Measurements from ENCODE around the gene GALR1.

Gene GALR1

GRCh38 chr18:77316641-77317040, 67.0 kb downstream of the GALR1 start:
- H3K36me3 ChIP-seq (ENCODE audit: control insufficient read depth, insufficient read depth, low read length), result no peaks in the 10 kb centered on the region
- H3K4me3 ChIP-seq (replicated peaks; ENCODE audit: low read depth, low read length), result no peak overlapping the region
- no peak for TF ChIP-seq CTCF (IDR thresholded peaks at IDR 0.05; ENCODE audit: insufficient read depth, low read length, poor library complexity, severe bottlenecking)
- H3K27me3 ChIP-seq (replicated peaks; ENCODE audit: control insufficient read depth, insufficient read depth, low read length), result no peaks in the 10 kb centered on the region
- DNase-seq (ENCODE audit: extremely low read depth, insufficient read length), result no peak

GRCh38 chr18:77320971-77321559, 71.4 kb downstream of the GALR1 start:
- Histone ChIP-seq H3K27me3 (replicated peaks; ENCODE audit: control insufficient read depth, insufficient read depth, low read length) (no peaks in the 10 kb centered on the region), H3K36me3 (ENCODE audit: control insufficient read depth, insufficient read depth, low read length) (no peaks in the 10 kb centered on the region), H3K4me3 (replicated peaks; ENCODE audit: low read depth, low read length) (no peak overlapping the region)
- no peak for TF ChIP-seq CTCF (IDR thresholded peaks at IDR 0.05; ENCODE audit: insufficient read depth, low read length, poor library complexity, severe bottlenecking)
- no peak for DNase-seq (ENCODE audit: extremely low read depth, insufficient read length)

- no peak for TF ChIP-seq CTCF (IDR thresholded peaks at IDR 0.05; ENCODE audit: insufficient read depth, low read length, poor library complexity, severe bottlenecking)
Measured at GRCh38 chr18:77321823-77322805, 72.5 kb downstream of the GALR1 start.

GRCh38 chr18:77323640-77324299, 74.1 kb downstream of the GALR1 start:
- no peak for DNase-seq (ENCODE audit: extremely low read depth, insufficient read length)
- H3K36me3 ChIP-seq (ENCODE audit: control insufficient read depth, insufficient read depth, low read length), result no peaks in the 10 kb centered on the region
- no peak for TF ChIP-seq CTCF (IDR thresholded peaks at IDR 0.05; ENCODE audit: insufficient read depth, low read length, poor library complexity, severe bottlenecking)
- H3K27me3 ChIP-seq (replicated peaks; ENCODE audit: control insufficient read depth, insufficient read depth, low read length), result no peaks in the 10 kb centered on the region
- H3K4me3 ChIP-seq (replicated peaks; ENCODE audit: low read depth, low read length), result no peak overlapping the region

More at GRCh38 chr18:77321823-77322805, 72.5 kb downstream of the GALR1 start:
- Histone ChIP-seq H3K36me3 (ENCODE audit: control insufficient read depth, insufficient read depth, low read length) (no peaks in the 10 kb centered on the region), H3K4me3 (replicated peaks; ENCODE audit: low read depth, low read length) (no peak overlapping the region), H3K27me3 (replicated peaks; ENCODE audit: control insufficient read depth, insufficient read depth, low read length) (no peaks in the 10 kb centered on the region)
- no peak for DNase-seq (ENCODE audit: extremely low read depth, insufficient read length)
